NOMO-1 treated with DMSO at 0.1 percent for 48 hours (cell line): ENCODE data around the gene YEATS4.

Source experiments
- DNase-seq: peaks from one replicate; lab custom pipeline; 2025; ENCODE audit not compliant: unreplicated experiment; lab: John Stamatoyannopoulos, UW

YEATS4 gene

DNA sequence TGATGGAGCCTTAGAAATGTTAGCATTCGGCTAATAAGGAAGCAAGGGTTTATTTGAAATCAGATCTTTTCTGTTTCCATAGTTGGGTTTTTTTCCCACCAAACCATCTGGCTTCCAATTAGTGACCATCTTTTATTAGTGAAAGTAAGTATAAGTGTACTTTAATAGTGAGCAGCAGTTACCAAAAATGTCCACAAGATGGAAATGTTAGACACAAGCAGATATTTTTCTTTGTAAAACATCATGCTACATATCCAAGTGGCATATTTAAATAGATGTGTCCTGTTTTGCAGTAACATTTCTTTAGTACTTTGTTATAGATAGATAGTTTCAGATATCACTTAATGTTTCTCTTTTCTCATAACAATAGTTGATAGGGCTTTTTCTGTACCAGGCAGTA, 28.8 kb downstream of the YEATS4 start:
- peak; percentile 27 for DNase-seq

DNA sequence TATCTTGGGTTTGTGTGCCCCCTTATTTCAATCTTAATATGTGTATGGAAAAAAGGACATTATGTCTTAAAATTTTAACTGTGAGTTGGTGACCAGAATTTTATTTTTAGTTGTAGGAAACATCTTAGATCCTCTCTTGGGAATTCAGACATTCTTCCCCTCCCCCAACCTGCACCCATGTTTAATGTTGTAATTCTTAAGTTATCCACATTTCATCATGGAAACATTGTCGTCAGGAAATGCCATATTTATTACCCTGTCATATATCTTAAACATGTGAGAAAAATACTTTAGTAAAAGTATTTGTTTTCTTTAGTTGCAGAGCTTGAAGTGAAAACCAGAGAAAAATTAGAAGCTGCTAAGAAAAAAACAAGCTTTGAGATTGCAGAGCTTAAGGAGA, 30.3 kb downstream of the YEATS4 start:
- no peak for DNase-seq

DNA sequence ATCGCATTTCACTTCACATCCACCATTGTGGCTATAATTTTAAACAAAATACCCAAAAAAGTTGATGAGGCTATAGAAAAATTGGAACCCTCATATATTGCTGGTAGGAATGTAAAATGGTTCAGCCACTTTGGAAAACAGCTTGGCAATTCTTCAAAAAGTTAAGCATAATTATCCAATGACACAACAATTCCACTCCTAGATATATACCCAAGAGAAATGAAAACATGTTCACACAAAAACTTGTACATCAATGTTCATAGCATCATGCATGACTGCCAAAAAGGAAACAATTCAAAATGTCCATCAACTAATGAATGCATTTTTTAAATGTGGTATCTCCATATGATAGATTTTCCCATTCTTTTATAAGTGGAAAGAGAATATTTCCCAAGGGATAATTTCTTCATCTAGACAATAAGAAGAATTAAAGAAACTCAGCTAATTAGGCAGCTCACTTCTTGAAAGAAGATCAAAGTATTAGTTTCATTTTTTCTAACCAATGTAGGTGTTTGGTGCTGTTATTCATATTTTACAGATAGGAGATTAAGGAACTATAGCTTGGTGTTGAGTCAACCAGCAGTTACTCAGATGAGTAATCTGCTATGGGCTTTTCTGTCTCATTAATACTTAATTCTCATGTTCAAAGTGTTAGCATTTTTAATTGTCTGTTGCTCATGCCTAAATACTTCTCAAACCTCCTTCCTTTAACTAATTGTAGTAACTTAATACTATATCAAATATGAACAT, 32.8 kb downstream of the YEATS4 start:
- no peak for DNase-seq

DNA sequence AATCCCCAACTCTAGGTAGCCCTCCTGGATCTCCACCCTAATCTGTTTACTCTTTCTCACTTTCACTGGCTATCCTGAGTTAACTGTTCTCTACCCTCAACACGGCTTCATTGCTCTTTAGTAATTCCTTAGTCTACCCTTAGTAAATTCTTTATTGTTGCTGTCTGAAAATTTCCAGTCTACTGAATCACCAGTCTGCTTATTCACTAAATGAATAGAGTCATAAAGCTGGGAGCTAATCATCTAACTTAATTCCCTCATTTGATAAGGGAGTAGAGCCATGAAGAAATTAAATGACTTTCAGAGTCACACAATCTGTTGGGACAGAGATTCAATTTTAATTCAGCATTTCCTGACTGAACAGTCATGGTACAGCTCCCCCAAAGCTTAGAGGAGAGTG, 36.5 kb downstream of the YEATS4 start:
- DNase-seq = no peak

DNA sequence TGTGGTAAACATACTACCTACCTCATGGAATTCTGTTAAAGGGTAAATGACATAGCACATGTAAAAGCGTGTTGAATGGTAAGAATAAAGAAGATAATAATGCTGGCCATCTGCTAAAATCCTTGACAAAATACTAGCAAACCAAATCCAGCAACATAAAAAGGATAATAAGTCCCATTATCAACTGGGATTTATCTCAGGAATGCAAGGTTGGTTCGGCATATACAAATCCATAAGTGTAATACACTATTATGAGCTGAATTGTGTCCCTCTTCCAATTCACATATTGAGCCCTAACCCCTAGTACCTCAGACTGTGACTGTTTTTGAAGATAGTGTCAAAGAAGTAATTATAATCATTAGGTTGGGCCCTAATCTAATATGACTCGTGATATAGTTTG, 37.4 kb downstream of the YEATS4 start:
- no peak for DNase-seq

DNA sequence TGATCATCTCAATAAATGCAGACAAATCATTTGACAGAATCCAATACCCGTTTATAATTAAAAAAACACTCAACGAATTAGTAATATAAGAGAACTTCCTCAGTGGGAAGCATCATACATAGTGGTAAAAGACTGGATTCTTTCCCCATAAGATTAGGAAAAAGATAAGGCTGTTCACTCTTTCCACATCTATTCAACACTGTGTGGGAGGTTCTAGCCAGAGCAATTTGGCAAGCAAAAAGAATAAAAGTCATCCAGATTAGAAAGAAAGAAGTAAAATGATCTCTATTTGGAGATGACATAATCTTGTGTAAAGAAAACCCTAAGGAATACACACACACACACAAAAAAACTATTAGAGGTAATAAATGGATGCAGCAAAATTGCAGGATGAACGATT, 38.4 kb downstream of the YEATS4 start:
- no peak for DNase-seq

DNA sequence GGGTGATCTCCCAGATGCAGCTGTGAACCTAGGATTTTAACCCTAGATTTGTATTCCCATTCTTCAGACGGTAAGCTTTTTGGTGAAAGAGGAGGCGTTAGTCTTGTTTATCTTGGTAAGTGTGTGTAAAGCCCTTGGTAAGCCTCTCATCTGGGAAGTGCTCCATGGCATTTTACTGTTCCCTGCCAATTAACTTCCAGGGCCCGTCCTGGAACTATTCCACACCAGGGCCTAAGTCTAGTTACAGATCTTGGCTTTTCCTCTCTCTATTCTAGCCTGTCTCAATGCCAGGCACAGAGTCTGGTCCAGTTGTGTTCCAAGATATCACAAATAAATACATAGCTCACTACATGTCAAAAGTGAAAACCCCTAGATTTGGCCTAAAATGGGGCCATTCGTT, 42.4 kb downstream of the YEATS4 start:
- DNase-seq = no peak

DNA sequence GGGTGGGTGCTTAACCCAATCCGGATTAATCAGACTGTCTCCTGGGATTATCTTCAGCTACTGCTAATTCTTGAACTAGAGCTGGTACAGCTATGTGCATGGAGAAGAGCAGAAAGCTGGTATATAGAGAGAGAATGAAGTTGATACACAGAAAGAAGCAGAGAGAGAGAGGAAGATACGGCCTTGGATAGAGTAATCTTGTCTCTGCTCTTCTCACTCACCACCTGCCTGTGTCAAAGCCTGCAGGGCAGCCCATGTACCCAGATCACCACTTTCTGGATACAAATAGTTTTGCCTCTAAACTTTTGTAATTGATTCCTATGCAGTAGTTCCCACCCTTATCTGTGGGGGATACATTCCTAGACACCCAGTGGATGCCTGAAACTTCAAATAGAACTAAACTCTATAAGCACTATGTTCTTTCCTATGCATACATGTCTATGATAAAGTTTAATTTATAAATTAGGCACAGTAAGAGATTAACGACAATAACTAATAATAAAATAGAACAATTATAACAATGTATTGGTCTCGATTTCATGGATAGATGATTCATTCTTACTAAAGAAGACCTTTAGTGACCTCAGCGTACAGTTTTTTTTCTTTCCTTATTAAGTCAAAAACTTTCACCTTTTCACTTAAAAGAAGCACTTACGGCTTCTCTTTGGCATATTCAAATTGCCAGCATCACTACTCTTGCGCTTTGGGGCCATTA, 45.5 kb downstream of the YEATS4 start:
- DNase-seq = no peak

DNA sequence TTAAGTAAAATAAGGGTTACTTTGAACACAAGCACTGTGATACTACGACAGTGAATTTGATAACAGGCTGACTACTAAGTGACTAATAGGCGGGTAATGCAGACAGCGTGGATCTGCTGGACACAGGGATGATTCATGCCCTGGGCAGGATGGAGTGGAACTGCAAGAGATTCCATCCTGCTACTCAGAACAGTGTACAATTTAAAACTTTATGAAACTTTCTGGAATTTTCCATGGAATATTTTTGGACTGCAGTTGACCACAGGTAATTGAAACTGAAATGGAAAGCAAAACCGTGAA, 46.0 kb downstream of the YEATS4 start:
- DNase-seq = no peak

DNA sequence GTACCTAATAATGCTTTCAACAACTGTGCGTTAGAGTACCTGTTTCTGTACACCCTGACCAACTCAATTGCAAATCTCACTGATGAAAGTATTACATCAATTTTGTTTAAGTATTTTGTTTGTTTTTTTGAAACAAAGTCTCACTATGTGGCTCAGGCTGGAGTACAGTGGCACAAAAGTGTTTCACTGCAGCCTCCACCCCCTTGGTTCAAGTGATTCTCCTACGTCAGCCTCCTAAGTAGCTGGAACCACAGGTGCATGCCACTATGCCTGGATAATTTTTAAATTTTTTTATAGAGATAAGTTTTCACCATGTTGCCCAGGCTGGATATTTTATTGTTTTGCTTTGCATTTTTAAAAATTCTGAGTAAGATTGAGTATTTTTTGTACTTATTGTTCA, 46.7 kb downstream of the YEATS4 start:
- DNase-seq = no peak

DNA sequence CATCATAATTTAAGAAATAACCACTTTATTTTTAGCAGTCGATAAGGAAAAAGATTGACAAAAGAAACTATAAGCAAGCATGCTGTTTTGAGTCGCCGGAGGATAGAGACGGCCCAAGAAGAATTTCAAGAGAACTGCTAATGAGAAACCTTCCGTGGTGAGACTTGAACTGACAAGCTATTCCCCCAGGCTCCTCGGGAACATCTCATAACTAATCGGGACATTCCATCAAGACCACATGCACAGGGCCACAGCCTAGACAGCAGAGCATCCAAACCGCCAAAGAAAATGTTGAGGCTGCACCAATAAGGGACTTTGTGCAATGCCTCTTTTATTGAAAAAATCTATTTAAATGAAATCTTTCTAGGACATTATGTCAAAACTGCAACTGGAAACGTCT, 51.0 kb downstream of the YEATS4 start:
- DNase-seq = no peak

DNA sequence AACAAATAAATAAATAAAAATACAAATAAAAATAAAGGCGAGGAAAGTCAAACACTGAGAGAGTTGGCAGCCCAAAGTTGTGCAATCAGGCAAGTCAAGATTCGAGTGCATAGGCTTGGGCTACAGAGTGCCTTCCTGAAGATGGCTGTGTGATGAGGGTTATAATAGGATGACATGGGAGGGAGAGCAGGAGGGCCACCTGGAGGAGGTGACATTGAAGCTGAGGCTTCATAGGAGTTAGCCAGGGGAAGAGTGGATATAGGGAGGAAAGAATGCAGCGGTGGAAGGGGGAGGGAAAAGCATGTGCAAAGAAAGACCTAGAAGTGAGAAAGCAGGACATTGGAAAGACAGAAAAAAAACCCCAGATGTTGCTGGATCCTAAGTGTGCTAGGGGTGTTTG, 53.1 kb downstream of the YEATS4 start:
- DNase-seq = no peak

DNA sequence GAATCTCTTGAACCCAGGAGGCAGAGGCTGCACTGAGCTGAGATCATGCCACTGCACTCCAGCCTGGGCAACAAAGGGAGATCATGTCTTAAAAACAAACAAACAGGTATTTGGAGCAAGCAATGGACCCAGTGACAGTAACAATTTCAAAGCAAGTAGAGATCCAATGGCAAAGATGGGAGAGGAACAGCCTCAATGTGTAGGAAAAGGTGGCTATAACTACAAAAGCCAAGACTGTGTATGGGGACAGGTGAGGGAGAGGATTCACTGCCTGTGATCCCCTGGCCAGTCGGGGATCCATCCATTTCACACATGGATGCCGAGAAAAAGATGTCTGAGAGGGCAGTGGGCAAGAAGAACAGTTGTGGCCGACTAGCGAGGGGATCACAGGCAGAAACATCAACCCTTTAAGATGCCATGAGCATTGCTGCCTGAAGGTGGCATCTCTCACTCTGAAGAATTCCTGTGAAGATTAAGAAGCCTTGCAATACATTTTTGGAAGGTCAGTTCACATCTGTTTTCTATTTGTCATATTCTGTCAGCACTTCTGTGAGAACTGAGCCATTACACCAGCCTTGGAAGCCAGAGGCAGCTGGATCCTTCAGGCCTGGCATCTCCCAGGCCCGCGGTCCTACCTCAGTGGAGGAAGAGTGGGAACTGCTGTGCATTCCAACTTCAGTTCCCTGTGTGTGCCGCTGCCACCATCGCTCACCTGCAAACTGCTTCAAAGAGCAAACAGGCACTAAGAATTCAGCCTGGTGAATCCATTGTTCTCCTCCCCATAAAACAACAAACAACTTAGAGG, 56.1 kb downstream of the YEATS4 start:
- DNase-seq = no peak

DNA sequence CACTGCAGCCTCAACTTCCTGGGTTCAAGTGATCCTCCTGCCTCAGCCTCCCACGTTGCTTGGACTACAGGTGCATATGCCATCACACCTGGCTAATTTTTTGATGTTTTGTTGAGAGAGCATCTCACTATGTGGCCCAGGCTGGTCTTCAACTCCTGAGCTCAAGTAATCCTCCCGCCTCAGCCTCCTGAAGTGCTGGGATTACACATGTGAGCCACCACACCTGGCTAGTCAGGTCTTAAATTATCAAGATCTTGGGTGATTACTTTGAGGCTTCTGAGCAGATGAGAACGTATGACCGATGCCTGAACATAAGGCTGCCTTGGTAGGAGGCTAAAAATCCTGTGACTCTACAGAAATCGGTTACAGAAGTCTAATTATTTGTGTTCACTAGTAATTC, 57.7 kb downstream of the YEATS4 start:
- DNase-seq = no peak

DNA sequence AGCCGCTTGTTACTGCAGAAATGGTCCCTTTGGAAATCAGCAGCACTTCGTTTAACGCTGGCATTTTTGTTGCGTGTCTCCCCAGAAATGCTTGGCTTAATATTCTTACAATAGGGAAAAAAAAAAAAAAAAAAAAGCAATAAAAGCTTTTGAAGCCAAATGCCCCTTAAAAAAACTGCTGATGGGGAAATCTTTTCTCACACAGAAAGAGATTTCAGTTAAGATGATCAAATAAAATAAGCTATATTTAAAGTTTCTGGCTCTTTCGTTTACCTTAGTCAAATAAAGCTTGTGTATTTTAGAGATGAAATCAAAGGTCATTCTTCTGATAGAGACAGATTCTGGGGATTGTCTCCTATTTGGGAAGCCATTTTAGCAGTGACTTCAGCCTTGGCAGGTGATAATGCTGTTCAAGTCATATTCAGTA, 58.2 kb downstream of the YEATS4 start:
- no peak for DNase-seq

DNA sequence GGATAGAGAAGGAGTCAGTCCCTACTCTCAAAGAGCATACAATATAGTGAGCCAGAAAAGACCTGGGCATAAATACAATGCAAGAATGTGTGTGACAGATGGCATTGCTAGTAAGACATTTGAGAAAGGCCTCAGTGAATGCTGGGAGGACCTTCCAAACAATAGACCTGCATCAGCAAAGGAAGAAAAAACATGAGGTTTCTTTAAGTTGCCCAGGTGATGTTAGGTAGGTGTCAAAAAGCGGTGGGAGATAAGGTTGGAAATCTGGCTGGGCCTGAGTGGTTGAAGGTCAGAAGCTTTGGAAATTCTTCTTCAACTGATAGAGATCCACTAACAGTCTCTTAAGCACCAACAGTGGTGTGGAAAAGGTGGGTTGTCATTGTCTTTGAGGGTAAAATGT, 60.2 kb downstream of the YEATS4 start:
- DNase-seq = no peak

DNA sequence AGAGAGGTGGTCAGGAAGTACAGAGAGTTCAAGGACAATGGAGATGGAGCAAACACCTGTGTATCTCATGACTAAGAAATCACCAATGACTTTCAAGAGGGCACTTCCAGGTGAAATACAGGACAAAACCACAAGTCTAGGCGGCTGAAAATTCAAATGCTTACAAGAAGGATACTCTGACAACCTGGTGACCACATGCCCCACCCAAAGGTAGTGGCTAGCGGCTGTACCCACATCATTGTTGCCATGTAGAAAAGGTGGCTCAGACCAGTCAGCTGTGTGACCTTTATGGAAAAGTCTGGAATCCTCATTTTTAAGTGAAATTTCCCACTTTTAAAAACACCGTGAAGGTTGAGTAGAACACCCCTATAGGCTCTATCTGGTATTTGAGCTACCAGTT, 62.0 kb downstream of the YEATS4 start:
- DNase-seq = no peak

DNA sequence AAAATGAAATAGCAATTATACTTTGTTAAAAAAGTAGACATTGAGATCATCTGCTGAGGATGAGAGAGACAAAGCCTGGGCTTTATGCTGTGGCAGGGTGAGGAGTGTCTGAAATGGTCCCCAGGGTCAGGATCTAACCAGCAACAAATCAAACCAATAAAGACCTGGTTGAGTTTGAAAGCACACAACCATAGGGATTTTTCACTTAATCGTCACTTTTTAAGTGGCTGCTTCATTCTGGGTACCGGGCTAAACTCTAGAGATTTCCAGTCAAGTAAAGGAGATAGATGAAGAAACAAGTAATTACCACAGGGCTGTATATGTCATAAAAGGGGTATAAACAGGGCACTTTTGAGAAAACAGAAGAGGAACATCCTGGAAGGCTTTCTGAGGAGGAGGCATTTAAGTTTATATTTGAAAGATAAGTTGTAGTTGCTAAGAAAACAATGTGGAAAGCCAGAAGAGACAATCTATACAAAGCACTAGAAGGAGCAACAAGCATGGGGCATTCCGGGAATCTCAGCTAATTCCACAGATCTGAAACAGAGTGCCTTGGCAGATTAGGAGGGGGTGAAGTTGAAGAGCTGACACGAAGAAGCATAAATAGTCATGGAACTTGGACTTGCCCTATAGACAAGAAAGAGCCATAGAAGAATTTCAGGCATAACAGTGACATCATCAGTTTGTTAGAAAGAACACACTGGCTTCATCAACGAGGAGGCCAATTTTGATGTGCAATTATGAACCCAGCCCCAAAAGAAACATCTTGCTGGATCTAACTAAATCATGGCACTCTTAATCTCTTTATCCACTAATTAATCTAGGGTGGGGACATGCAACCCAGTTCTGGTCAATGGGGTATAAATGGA, 63.7 kb downstream of the YEATS4 start:
- DNase-seq = no peak

DNA sequence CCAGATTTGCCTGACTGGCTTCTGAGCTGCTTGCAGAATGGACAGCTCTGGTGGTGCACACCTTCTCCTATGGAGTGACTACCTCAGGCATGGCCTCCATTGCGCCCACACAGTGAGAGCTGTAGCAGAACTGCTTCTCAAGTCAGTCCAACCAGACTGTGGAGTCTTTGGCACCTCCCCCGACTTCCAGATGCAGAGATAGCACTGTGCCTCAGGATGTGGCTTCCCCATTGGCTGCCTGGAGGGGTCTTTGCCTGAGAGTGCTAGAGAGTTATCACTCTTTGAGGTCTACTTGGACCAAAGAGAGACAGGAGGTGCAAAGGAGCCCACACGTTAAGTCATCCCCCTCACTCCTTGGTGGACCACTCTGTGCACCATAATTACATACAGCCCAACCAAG, 65.9 kb downstream of the YEATS4 start:
- no peak for DNase-seq

DNA sequence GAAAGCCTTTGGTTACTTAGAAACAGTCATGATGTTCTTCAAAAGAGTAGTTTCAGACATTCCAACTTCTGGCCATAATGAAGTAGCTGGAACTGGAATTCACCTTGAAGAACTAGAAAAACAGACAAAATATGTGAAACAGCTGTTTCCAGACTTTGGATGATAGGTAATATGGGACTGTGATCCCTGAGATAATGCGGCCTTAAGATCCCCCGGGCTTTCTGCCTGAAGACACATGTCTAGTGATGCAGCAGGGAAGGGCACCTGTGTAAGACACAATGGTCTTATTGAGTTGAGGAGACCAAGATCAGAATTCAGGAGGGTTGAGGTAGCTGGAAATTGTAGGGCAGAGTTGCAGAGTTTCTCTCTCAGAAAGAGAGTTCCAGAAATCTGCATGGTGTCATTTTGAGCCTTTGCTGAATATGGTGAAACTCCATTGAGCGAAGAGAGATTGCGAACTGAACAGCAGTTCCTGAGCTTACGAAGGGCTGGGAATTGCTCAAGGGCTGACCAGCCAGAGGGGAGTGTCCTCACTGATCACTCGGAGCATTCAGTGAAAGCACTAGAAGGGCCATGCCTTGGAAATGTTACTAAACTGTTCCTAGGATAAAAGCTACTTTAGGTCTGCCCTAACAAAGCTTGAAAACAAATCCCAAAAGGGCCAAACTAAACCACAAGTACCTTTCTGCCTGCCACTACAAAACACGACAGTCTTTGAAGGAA, 69.0 kb downstream of the YEATS4 start:
- no peak for DNase-seq
